ENCODE data around the gene KRTAP12-3. TPM values are rescaled to one million over a fixed set of nuclear protein-coding genes. Genes with fewer than 3 reads are reported as not detected.

Gene KRTAP12-3
- polyA plus RNA-seq, 3 donors = not detected

Other genes with a start within 250 kb of the KRTAP12-3 start
- 1 to 10 TPM; 4.1 to 6.0 (median 5.8) TPM for gene LRRC3, start 202.4 kb upstream of the KRTAP12-3 start, polyA plus RNA-seq (ENCODE audit: insufficient read length in 3 of 3)
- gene KRTAP10-1, start 117.7 kb upstream of the KRTAP12-3 start, polyA plus RNA-seq (ENCODE audit: insufficient read length in 3 of 3) = not detected
- gene KRTAP10-2, start 106.4 kb upstream of the KRTAP12-3 start, polyA plus RNA-seq (ENCODE audit: insufficient read length in 3 of 3) = not detected
- not detected for gene KRTAP10-3, start 99.1 kb upstream of the KRTAP12-3 start, polyA plus RNA-seq (ENCODE audit: insufficient read length in 3 of 3)
- gene KRTAP10-4, start 84.2 kb upstream of the KRTAP12-3 start, polyA plus RNA-seq (ENCODE audit: insufficient read length in 3 of 3) = not detected
- not detected for gene KRTAP10-5, start 77.3 kb upstream of the KRTAP12-3 start, polyA plus RNA-seq (ENCODE audit: insufficient read length in 3 of 3)
- not detected for gene KRTAP10-6, start 65.4 kb upstream of the KRTAP12-3 start, polyA plus RNA-seq (ENCODE audit: insufficient read length in 3 of 3)
- gene KRTAP10-7, start 57.3 kb upstream of the KRTAP12-3 start, polyA plus RNA-seq (ENCODE audit: insufficient read length in 3 of 3) = not detected
- not detected for gene KRTAP10-8, start 45.9 kb upstream of the KRTAP12-3 start, polyA plus RNA-seq (ENCODE audit: insufficient read length in 3 of 3)
- not detected for gene KRTAP10-9, start 30.8 kb upstream of the KRTAP12-3 start, polyA plus RNA-seq (ENCODE audit: insufficient read length in 3 of 3)
- not detected for gene KRTAP10-10, start 20.6 kb upstream of the KRTAP12-3 start, polyA plus RNA-seq (ENCODE audit: insufficient read length in 3 of 3)
- gene KRTAP10-11, start 11.5 kb upstream of the KRTAP12-3 start, polyA plus RNA-seq (ENCODE audit: insufficient read length in 3 of 3) = not detected
- gene KRTAP12-4, start 3.3 kb upstream of the KRTAP12-3 start, polyA plus RNA-seq (ENCODE audit: insufficient read length in 3 of 3) = not detected
- gene KRTAP12-2, start 9.0 kb downstream of the KRTAP12-3 start, polyA plus RNA-seq (ENCODE audit: insufficient read length in 3 of 3) = not detected
- not detected for gene KRTAP12-1, start 24.2 kb downstream of the KRTAP12-3 start, polyA plus RNA-seq (ENCODE audit: insufficient read length in 3 of 3)
- not detected for gene KRTAP10-12, start 39.2 kb downstream of the KRTAP12-3 start, polyA plus RNA-seq (ENCODE audit: insufficient read length in 3 of 3)
- 1 to 10 TPM in 1 of 3 donors, under 1 TPM in 2; 0.82 to 1.5 (median 0.89) TPM for gene TSPEAR, start 53.6 kb downstream of the KRTAP12-3 start, polyA plus RNA-seq (ENCODE audit: insufficient read length in 3 of 3)
- 100 to 1,000 TPM in 1 of 3 donors, 10 to 100 TPM in 2; 82.1 to 132 (median 83.4) TPM for gene UBE2G2, start 143.9 kb downstream of the KRTAP12-3 start, polyA plus RNA-seq (ENCODE audit: insufficient read length in 3 of 3)
- gene SUMO3, start 160.1 kb downstream of the KRTAP12-3 start, polyA plus RNA-seq (ENCODE audit: insufficient read length in 3 of 3) = 100 to 1,000 TPM in 2 of 3 donors, 10 to 100 TPM in 1; 93.3 to 123 (median 115) TPM
- 100 to 1,000 TPM; 260 to 299 (median 281) TPM for gene PTTG1IP, start 215.8 kb downstream of the KRTAP12-3 start, polyA plus RNA-seq (ENCODE audit: insufficient read length in 3 of 3)